T-helper 1 cell treated with Interleukin-12 subunit alpha and Interleukin-12 subunit beta and Interleukin-4 antibody, amounts not matched to agents 30 μg/mL and 1 μg/mL, for 36 hours (primary cell): ENCODE results near the gene PAM16.

Experiments
- H3K27ac Mint-ChIP-seq: one replicate; pipeline ENCODE4 v1.8.0; 2021; ENCODE audit warnings: mild to moderate bottlenecking, mixed read lengths
- H3K27me3 Mint-ChIP-seq: one replicate; pipeline ENCODE4 v1.8.0; 2021; ENCODE audit warnings: low read depth, mixed read lengths
- H3K36me3 Mint-ChIP-seq: one replicate; pipeline ENCODE4 v1.8.0; 2021; ENCODE audit warnings: low read depth, mixed read lengths
- H3K4me1 Mint-ChIP-seq: one replicate; pipeline ENCODE4 v1.8.0; 2021; ENCODE audit warnings: low read depth, mixed read lengths
- H3K4me3 Mint-ChIP-seq: one replicate; pipeline ENCODE4 v1.8.0; 2021; ENCODE audit warnings: mild to moderate bottlenecking, moderate library complexity, mixed read lengths
- H3K9me3 Mint-ChIP-seq: one replicate; pipeline ENCODE4 v1.8.0; 2021; ENCODE audit warnings: mixed read lengths

The PAM16 gene

DNA sequence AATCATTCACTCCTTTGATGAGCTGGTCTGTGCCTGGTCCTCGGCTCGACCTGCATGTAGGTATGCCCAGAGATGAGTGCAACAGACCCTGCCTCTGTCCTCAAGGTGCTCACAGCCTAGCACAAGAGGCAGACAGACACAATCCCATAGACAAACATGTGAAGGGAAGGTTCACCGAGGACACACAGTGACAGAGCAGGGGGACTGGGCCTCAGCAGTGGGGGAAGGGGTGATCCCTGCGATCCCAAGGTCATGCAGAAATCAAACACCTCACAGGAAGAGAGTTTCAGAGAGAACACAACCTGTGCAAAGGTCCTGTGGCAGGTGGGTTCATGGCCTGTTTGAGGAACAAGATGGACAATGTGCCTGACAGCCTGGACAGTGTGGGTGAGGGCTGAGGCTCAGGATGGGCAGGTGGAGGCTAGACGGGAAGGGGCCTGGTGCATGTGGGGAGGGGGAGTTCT lies 16.3 kb upstream of the PAM16 start:
- Mint-ChIP-seq H3K9me3 (no peaks in the 10 kb centered on the region), H3K36me3 (peaks cover 7% of the 10 kb centered on the region), H3K4me3 (no peak overlapping the region)

DNA sequence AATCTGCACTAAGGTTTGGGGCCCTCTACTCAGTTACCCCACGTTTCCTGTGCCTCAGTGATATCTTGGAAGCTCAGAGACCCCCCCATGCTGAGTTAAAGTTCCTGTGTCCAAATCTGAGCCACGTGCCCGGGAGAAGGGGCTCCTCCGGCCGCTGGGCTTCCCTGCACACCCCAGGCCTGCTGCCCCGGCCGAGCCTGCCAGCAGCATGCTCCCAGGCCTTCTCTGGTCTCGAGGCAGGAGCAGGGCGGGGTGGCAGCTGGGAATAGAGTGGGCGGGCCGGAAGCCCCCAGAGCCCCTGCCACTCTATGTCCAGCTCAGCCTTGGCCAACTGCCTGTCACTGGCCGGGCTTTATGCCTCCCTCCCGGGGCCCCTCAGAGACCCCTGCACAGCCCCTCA lies 14.9 kb upstream of the PAM16 start:
- H3K27me3 Mint-ChIP-seq: no peaks in the 10 kb centered on the region
- peaks cover 7% of the 10 kb centered on the region for H3K36me3 Mint-ChIP-seq
- no peak overlapping the region for H3K27ac Mint-ChIP-seq
- no peaks in the 10 kb centered on the region for H3K9me3 Mint-ChIP-seq
- no peaks in the 10 kb centered on the region for H3K4me1 Mint-ChIP-seq
- H3K4me3 Mint-ChIP-seq: no peak overlapping the region

More for the DNA sequence above, 16.3 kb upstream of the PAM16 start:
- H3K27me3 Mint-ChIP-seq: no peaks in the 10 kb centered on the region
- peaks cover 2% of the 10 kb centered on the region for H3K4me1 Mint-ChIP-seq
- H3K27ac Mint-ChIP-seq: no peak overlapping the region

DNA sequence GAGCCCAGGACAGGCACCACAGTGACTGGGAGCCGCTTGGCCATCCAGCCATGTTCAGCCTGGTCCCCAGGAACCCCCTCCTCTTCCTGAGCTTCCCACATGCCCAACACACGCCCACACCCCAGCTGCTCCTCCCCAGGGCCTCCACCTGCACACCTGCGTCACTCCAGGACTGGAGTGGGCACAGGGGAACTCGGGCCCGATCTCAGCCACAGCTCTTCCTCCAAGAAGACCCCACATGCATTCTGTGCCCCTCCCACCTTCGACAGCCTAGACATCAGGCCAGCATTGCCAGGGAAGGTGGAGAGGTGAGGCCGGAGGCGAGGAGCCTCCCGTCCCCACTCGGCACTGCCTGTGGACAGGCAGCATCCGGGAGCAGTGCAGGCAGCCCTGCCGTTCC lies 14.5 kb upstream of the PAM16 start:
- H3K27ac Mint-ChIP-seq: no peak overlapping the region
- peaks cover 7% of the 10 kb centered on the region for H3K36me3 Mint-ChIP-seq
- no peak overlapping the region for H3K4me3 Mint-ChIP-seq
- no peaks in the 10 kb centered on the region for H3K27me3 Mint-ChIP-seq
- no peaks in the 10 kb centered on the region for H3K9me3 Mint-ChIP-seq
- H3K4me1 Mint-ChIP-seq: no peaks in the 10 kb centered on the region

DNA sequence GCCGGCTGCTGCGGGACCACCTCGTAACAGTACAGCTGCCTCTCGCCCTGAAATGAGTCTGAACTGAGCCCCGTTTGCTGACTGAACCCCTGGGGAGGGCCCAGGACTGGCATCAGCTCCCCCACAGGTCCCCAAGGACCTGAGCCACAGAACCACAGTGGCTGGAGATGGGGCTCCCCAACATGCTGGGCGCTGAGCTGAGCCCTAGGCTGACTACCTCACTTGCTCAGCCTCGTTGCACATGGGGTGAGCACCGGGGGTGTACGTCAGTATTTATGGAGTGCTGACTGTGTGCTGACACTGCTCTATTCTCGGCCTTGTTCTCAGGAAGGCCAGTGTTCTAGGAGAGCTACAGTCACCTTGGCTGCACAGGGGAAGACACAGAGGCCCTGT lies 13.9 kb upstream of the PAM16 start:
- H3K27me3 Mint-ChIP-seq: no peaks in the 10 kb centered on the region
- peaks cover 8% of the 10 kb centered on the region for H3K36me3 Mint-ChIP-seq
- H3K4me3 Mint-ChIP-seq: no peak overlapping the region
- H3K4me1 Mint-ChIP-seq: no peaks in the 10 kb centered on the region
- H3K9me3 Mint-ChIP-seq: no peaks in the 10 kb centered on the region
- H3K27ac Mint-ChIP-seq: no peak overlapping the region

DNA sequence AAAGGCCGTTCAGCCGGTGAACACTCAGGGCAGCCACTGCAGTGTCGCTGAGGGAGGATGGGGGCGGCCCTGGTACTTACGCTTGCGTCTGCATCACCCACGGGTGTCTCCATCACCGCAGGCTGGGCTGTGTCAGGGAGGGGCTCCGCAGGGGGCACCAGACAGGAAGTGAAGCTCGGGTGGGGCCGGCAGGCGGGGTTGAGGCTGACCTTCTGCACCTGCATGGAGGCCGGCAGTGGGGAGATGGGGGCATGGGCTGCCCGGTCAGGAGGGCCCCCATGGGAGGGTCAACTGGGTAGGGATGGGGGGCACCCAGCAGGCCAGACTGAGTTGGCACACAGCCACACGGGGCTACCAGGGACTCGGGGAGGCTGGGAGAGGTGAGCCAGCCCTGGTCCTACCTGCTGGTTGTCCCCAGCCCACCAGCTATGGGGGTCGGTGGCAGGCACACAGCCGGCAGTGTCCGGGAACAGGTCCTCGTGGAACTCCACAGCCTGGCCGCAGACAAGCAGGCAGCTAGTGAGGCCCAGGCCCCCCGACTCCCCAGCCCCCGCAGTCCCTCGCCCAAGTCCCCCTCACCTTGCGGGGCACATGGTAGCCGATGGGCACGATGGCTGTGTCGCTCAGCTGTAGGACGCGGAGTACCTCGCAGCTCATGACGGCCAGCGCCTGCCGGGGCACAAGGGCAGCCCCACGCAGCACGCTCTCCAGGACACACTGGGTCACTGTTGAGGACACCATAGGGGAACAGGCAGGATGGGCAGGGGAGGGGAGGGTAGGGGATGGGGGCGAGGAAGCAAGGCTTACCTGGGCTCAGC lies 13.3 kb upstream of the PAM16 start:
- Mint-ChIP-seq H3K4me1 (no peaks in the 10 kb centered on the region), H3K36me3 (peaks cover 10% of the 10 kb centered on the region), H3K9me3 (no peaks in the 10 kb centered on the region), H3K27ac (no peak overlapping the region), H3K27me3 (no peaks in the 10 kb centered on the region), H3K4me3 (no peak overlapping the region)

DNA sequence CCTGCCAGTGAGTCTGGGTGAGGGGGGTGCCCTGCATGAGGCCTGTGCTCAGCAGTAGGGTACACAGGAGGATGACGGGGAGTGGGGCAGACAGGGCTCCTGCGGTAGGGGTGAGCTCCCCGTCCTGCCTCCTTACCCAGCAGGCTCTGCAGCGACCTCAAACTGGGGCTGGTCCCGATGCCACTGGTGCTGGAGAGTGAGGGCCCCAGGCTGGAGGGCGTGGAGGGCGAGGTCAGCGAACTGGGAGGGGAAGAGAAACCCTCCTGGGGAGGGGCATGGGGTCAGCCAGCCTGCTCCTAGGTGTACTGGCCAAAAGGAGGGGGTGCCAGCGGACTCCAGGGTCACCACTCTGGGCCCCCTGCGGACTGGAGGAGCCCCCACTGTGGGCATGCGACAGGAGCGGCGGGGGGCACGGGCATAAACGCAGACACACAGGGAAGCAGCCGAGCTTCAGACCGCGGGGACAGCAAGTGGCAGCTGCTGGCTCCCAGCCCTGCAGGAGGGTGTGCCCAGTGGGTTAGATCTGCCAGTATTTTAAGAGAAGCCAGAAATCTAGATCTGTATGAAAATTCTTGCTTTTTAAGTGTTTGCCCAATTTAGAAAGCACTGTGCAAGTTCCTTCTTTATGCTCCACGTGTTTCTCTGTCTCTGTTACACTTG lies 11.5 kb upstream of the PAM16 start:
- Mint-ChIP-seq H3K27ac (no peak overlapping the region), H3K9me3 (no peaks in the 10 kb centered on the region), H3K27me3 (no peaks in the 10 kb centered on the region), H3K36me3 (peaks cover 14% of the 10 kb centered on the region), H3K4me3 (no peak overlapping the region), H3K4me1 (no peaks in the 10 kb centered on the region)

DNA sequence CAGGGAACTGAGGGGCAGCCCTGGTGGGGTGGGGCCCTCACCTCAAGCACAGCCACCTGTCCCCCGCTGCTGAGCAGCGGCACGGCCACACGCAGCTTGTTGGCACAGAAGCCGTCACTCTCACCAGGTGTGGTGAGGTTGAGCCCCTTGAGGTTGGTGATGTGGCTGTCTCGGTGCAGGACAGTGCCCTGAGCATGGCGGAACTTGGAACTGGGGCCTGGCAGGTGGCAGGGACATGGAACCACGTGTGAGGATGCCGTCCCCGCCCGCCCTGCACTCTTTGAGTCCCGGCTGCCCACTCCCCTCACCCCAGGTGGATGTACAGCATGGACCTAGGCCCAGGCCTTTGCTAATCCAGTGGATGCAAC lies 10.8 kb upstream of the PAM16 start:
- no peaks in the 10 kb centered on the region for H3K9me3 Mint-ChIP-seq
- H3K27ac Mint-ChIP-seq: no peak overlapping the region
- peaks cover 14% of the 10 kb centered on the region for H3K36me3 Mint-ChIP-seq
- H3K27me3 Mint-ChIP-seq: no peaks in the 10 kb centered on the region
- H3K4me3 Mint-ChIP-seq: no peak overlapping the region
- no peaks in the 10 kb centered on the region for H3K4me1 Mint-ChIP-seq

DNA sequence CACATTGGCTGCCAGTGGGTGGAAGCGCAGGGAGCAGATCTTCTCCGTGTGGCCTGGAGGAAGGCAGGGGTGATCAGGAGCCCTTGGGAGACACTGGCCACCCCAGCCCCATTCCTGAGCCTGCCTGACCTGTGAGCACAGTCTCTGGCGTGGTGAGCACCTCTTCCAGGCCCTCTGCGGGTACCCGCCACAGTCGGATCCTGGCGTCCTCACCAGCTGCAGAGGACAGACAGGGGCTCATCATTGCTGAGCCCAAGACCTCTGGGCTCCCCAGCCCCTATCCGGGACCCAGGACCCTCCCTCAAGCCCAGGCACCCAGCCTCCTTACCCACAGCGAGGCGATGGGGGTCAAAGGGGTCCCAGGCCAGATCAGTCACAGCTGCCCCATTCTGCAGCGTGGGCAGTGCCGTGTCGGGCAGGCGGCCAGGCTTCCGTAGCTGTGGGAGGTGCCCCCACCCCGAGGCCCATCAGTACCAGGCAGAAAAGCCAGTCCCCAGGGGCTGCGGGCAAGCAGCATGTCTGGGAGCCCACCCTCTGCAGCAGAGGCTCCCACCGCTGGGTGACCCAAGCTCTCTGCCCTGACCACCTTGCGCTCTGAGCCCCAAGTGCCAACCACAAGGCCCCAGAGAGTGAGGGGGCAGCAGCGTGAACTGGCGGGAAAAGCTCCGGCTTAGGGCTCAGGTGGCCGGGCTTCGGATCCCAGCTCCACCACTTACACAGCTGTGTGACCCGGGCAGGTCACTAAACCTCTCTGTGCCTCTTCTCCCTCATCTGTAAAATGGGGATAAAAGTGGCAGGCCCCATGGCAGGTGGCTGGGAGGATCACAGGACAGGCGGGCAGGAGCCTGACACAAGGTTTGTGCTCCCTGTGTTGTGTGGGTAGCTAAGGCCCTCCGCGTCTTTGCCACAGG lies 10.2 kb upstream of the PAM16 start:
- Mint-ChIP-seq H3K27me3 (no peaks in the 10 kb centered on the region), H3K4me3 (no peak overlapping the region), H3K27ac (no peak overlapping the region), H3K36me3 (peaks cover 14% of the 10 kb centered on the region), H3K9me3 (no peaks in the 10 kb centered on the region), H3K4me1 (no peaks in the 10 kb centered on the region)

DNA sequence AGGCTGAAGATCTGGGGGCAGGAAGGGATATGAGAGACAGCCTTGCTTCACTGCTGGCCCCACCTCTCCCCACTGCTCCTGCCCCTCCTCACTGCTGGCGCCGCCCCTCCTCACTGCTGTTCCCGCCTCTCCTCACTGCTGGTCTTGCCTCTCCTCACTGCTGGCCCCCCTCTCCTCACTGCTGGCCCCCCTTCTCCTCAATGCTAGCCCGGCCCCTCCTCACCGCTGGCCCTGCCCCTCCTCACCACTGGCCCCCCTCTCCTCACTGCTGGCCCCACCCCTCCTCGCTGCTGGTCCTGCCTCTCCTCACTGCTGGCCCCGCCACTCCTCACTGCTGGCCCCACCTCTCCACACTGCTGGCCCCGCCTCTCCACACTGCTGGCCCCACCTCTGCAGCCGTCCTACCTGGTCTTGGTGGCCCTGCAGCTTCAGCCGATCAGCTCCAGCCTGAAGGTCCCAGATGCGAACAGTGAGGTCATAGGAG lies 9.5 kb upstream of the PAM16 start:
- no peak overlapping the region for H3K4me3 Mint-ChIP-seq
- peaks cover 14% of the 10 kb centered on the region for H3K36me3 Mint-ChIP-seq
- no peaks in the 10 kb centered on the region for H3K9me3 Mint-ChIP-seq
- no peak overlapping the region for H3K27ac Mint-ChIP-seq
- H3K4me1 Mint-ChIP-seq: no peaks in the 10 kb centered on the region
- H3K27me3 Mint-ChIP-seq: no peaks in the 10 kb centered on the region

DNA sequence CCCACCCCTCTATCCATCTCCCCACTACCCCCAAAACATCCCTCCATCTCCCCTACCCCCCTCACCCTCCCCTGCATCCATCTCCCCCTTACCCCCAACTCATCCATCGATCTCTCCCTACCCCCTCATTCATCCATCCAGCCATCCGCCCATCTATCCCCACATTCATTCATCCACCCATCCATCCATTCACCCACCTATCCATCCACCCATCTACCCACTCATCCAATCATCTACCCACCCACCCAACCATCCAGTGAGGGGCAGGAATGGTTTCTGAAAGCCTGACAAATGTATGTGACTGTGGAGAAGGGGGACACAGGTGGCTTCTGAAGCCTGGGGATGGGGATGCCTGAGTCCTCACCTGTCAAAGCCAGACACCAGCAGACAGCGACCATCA lies 8.8 kb upstream of the PAM16 start:
- Mint-ChIP-seq H3K9me3 (no peaks in the 10 kb centered on the region), H3K4me1 (no peaks in the 10 kb centered on the region), H3K4me3 (no peak overlapping the region), H3K27ac (no peak overlapping the region), H3K36me3 (peaks cover 15% of the 10 kb centered on the region), H3K27me3 (no peaks in the 10 kb centered on the region)

DNA sequence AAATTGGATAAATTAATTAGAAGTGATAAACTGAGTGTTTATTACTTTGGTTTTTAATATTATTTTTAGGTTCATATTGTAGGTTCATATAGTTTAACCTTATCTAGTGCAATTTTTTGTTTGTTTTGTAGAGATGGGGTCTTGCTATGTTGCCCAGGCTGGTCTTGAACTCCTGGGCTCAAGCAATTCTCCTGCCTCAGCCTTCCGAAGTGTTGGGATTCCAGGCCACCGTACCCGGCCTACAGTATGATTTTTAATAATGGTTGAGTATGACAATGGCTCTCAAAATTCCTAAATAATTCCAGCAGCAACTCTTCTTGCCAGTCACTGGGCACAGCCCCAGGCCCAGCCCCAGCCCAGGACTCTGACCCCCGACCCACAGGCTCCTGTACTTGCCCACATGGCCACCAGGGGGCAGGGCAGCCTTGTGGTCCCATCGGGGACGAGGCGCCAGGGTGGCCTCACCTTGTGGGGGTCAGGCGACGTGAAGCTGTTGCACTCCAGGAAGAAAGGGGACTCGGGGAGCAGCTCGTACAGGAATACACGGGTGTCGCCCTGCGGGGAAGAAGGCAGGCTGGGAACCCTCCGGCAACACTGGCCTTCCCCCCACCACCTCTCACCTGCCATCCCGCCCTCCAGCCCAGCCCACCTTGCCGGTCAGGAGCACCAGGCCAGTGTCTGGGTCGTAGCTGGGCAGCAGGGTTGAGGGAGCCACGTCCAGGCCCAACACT lies 7.9 kb upstream of the PAM16 start:
- H3K27ac Mint-ChIP-seq: peak overlapping the region; percentile 26
- H3K4me1 Mint-ChIP-seq: no peaks in the 10 kb centered on the region
- H3K27me3 Mint-ChIP-seq: no peaks in the 10 kb centered on the region
- H3K4me3 Mint-ChIP-seq: no peak overlapping the region
- peaks cover 22% of the 10 kb centered on the region for H3K36me3 Mint-ChIP-seq
- H3K9me3 Mint-ChIP-seq: no peaks in the 10 kb centered on the region

DNA sequence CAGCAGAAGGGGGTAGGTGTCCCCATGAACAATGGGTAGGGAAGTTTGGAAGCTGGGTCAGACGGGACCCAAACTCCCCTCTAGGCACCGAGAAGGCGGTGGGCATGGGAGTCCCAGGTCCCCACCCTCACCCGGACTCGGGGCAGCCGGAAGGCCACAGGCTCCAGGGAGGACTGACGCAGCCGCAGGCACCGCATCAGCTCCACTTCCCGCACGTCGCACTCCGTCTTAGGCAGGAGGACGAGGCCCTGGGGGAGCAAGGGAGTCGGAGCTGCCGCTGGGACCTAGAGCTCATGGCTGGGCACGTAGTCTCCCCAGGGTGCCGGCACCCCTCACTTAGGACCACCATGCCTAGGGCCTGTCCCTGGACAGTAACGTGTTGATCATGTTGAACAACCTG lies 7.1 kb upstream of the PAM16 start:
- Mint-ChIP-seq H3K36me3 (peaks cover 19% of the 10 kb centered on the region), H3K4me3 (no peak overlapping the region), H3K27ac (no peak overlapping the region), H3K4me1 (no peaks in the 10 kb centered on the region), H3K27me3 (no peaks in the 10 kb centered on the region), H3K9me3 (no peaks in the 10 kb centered on the region)

DNA sequence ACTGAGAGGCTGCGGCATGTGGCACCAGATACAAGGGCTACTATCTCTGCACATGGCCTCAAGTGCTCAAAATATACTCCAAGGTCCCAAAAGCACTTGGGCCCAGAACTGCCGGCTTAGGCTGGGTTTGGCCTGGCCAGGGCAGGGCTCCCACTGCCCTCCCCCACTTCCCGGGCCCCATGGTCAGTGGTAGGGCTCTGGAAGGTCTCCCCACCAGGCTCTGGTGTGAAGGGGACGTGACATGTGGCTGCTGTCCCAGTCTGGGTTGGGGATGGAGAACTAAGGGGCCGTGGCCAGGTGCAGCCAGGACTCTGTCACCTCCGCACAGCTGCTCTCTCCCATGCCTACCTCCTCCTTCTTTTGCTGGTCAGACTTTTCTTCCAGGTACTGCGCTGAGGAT lies 5.7 kb upstream of the PAM16 start:
- H3K4me1 Mint-ChIP-seq: peaks cover under 1% of the 10 kb centered on the region
- no peak overlapping the region for H3K4me3 Mint-ChIP-seq
- H3K27ac Mint-ChIP-seq: no peak overlapping the region
- H3K27me3 Mint-ChIP-seq: no peaks in the 10 kb centered on the region
- peaks cover 16% of the 10 kb centered on the region for H3K36me3 Mint-ChIP-seq
- no peaks in the 10 kb centered on the region for H3K9me3 Mint-ChIP-seq
